CD4-positive, alpha-beta T cell treated with Interleukin-1 beta for 1 hour (primary cell): ENCODE data around the gene RNF157.
"Not testable (repeated sequence)": the region's sequence is repeated elsewhere in the genome, so short reads cannot be mapped to it uniquely, and the experiment has no call there.

Source experiments
- DNase-seq, 2 donors: peaks; one replicate each; pipeline ENCODE4 v3.0.0-alpha.2; 2020 to 2022

The RNF157 gene

GRCh38 chr17:76252967-76253766, 12.9 kb upstream of the RNF157 start:
- DNase-seq: not testable (repeated sequence)

GRCh38 chr17:76252040-76252954, 12.0 kb upstream of the RNF157 start:
- peak; percentile 44 to 66 for DNase-seq

- DNase-seq: no peak
These were observed 11.3 kb upstream of the RNF157 start for GRCh38 chr17:76251478-76252039.

DNA sequence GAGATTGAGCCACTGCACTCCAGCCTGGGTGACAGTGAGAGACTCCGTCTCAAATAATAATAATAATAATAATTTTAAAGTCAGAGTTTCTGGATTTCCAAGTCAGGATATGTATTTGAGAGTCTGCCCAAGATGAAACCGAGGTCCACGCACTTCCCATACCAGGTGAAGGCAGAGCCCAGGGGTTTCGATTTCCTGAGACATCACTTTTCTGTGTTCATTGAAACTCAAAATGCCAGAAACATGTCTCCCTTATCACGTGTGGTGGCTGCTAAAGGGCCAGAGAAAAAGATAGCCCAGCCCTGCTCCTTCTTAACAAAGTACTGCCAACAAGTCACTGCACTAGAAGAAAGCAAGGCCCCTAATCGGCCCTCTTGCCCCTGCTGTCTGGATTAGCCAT, 9.8 kb upstream of the RNF157 start:
- DNase-seq: no peak

- no peak for DNase-seq
These were observed 7.9 kb upstream of the RNF157 start for GRCh38 chr17:76248013-76248782.

- no peak for DNase-seq
These were observed 7.0 kb upstream of the RNF157 start for GRCh38 chr17:76247304-76247703.

- DNase-seq: peak in 1 of 2 donors; percentile 45
These were observed 6.1 kb upstream of the RNF157 start for GRCh38 chr17:76246080-76247066.

- not testable (repeated sequence) for DNase-seq
These were observed 4.4 kb upstream of the RNF157 start for GRCh38 chr17:76244721-76245120.

GRCh38 chr17:76243826-76244679, 3.8 kb upstream of the RNF157 start:
- no peak for DNase-seq

DNA sequence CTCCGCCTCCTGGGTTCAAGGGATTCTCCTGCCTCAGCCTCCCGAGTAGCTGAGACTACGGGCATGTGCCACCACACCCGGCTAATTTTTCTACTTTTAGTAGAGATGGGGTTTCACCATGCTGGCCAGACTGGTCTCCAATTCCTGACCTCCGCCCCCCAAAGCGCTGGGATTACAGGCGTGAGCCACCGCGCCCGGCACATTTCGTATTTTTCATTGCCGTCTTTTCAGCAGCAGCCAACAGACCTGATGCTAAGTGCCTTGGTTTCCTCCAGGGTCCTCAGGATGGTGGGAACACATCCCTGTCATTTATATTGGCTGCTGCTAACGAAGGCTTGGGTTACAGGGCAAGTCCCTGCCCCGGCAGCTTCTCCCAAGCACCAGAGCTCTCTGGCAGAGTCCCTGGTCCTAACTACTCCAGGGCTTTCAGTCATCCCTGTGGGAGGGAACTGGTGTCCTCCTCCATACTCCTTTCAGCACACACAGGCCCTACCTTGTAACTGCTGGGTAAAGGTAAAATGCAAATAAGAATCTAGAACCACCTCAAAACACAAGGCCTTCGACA, 1.5 kb upstream of the RNF157 start:
- no peak for DNase-seq

DNA sequence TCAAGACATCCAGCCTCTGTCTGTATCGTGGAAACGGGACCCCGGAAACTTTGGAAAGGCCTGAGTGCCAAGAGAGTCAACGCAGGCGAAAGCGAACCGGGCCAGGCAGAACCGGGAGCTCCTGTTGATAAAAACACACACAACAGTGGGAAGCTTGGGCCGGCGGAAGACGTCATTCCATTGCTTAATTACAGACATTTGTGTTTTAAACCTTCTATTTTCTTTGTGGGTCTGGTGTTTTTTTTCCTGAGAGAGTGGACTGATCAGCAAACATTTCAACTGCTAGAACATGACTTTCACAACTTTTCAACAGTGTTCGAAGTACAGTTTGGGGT, 878 bp upstream of the RNF157 start:
- DNase-seq: no peak

- no peak for DNase-seq
These were observed 587 bp downstream of the RNF157 start for GRCh38 chr17:76239538-76240274.

- no peak for DNase-seq
These were observed 1.3 kb downstream of the RNF157 start for GRCh38 chr17:76238847-76239537.

DNA sequence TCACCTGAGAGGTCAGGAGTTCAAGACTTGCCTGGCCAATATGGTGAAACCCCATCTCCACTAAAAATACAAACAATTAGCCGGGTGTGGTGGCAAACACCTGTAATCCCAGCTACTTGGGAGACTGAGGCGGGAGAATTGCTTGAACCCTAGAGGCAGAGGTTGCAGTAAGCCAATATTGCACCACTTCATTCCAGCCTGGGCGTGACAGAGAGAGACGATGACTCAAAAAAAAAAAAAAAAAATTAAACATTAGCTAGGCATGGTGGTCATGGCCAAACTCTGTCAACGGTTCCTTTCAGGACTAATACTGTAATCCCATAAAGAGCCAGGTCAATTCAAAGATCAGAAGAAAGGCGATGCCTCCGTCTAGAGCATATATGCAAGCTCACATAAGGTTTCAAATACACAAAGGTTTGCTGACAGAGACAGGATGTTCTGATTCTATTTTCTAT, 2.4 kb downstream of the RNF157 start:
- DNase-seq: no peak

DNA sequence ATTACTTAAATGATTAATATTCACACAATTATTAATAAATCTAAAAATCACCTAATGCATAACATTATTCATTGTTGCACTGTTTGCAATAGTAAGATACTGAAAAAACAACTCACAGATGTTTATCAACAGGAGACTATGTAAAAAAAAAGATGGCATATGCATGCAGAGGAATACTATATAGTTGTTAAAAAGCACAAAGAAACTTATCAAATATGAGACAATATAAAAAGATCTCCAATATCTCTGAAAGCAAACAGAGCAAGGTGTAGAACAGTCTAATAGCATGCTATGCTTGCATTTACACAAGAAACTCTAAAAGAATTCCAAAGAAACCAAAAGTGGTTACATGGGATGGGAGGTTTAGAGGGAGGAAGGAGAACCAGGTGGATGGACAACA, 3.7 kb downstream of the RNF157 start:
- no peak for DNase-seq

DNA sequence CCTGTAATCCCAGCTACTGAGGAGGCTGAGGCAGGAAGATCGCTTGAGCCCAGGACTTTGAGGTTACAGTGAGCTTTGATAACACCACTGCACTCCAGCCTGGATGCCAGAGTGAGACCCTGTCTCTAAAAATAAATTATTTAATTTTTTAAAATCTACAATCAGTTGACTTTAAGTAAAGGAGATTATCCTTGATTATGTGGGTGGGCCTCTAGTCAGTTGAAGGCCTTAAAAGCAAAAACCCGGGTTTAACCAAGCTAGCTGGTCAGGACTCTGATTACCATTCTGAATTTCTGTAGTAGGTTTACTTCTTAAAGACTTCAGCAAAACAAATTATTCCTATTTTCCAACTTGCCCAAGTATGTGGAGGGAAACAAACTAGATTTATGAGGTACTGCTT, 4.4 kb downstream of the RNF157 start:
- no peak for DNase-seq

- no peak for DNase-seq
These were observed 6.0 kb downstream of the RNF157 start for GRCh38 chr17:76234354-76234679.

DNA sequence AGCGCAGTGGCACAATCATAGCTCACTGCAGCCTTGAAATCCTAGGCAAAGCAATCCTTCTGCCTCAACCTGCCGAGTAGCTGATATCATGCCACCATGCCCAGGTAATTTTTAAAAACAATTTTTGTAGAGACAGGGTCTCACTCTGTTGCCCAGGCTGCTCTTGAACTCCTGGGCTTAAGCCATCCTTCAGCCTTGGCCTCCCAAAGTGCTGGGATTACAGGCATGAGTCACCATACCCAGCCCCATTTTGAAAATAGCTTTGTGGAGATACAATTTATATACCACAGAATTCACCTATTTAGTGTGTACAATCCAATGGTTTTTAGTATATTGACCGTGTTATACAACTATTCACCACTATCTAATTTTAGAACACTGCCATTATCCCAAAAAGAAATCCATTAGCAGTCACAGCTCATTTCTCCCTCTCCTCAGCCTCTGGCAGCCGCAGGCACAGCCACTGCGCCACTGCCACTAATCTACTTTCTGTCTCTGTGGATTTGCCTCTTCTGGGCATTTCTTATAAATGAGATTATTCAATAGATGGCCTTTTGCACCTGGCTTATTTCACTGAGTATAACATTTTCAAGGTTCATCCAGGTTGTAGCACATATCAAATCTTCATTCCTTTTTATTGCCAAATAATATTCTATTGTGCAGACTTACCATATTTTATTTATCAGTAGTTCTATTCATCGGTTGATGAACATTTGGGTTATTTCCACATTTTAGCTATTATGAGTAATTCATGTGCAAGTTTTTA, 6.5 kb downstream of the RNF157 start:
- no peak for DNase-seq
